IMR-90 (cell line): ENCODE data around the gene DPEP1.

Experiments
- CTCF ChIP-seq: conservative IDR thresholded peaks from 2 replicates; pipeline ENCODE4 v1.5.1; 2012; ENCODE audit warnings: mild to moderate bottlenecking, low read depth, low read length, improper control_type of control experiment
- ELK1 ChIP-seq: fragments of 150-350 bp; IDR thresholded peaks from 2 replicates; pipeline ENCODE4 v1.6.1; 2016; ENCODE audit warnings: low read depth, mild to moderate bottlenecking, low read length, moderate library complexity, borderline replicate concordance
- MAZ ChIP-seq: IDR thresholded peaks from 2 replicates; pipeline ENCODE4 v1.6.1; 2012; ENCODE audit warnings: low read depth, mild to moderate bottlenecking, low read length, improper control_type of control experiment, moderate library complexity, borderline replicate concordance
- POLR2A ChIP-seq: IDR thresholded peaks from 2 replicates; pipeline ENCODE4 v1.6.1; 2012; ENCODE audit warnings: mild to moderate bottlenecking, low read depth, low read length
- RAD21 ChIP-seq: IDR thresholded peaks from 2 replicates; pipeline ENCODE4 v1.6.1; 2012; ENCODE audit warnings: low read length, improper control_type of control experiment

GRCh38 chr16:89605186-89605970 lies 8.1 kb upstream of the DPEP1 start:
- TF ChIP-seq CTCF = no peak
- no peak for TF ChIP-seq POLR2A
- no peak for TF ChIP-seq RAD21
- no peak for TF ChIP-seq MAZ
- TF ChIP-seq ELK1 = no peak
